ENCODE data around the gene TP53TG5. TPM values are rescaled to one million over a fixed set of nuclear protein-coding genes. Genes with fewer than 3 reads are reported as not detected.
"Not testable (repeated sequence)": the region's sequence is repeated elsewhere in the genome, so short reads cannot be mapped to it uniquely, and the experiment has no call there.

TP53TG5 gene
- total RNA-seq, 8 experiments from 2014 or later, result 0.81 to 1.8 (median 1.3) TPM

DNA sequence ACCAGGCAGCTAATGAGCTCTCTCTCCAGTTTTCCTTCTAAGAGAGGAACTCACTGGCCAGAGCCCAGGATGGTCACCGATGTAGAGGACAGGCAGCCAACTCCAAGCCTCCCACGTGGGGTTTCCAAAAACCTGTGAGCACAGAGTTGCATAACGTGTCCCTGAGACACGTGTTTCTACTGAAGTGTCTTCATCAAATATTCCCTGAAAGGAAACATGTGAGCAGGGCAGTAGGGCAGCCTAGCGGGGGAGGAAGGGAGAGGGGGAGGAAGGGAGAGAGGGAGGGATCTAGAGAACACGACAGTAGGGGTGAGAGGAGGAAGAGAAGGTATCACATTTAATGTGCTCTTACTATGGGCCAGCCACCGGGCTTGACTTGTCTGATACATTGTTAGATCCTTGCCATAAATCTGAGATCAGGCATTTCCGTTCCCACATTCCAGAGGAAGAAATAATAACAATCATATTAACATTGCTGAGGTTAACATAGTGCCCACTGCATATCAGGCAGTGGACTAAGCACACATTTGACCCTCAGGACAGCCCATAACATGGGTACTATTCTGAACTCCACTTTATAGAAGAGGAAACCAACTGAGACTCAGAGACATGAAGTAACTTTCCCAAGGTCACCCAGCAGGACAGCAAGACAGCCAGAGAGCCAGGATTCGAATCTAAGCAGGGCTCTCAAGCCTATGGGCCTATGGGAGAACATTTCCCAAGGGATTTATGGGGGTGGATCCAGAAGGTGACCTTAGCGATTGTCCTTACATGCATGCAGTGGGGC, 19.6 kb downstream of the TP53TG5 start:
- Histone ChIP-seq H3K27ac (no peak overlapping the region), H3K4me3 (no peak overlapping the region), H3K4me1 (replicated peaks in 1 of 2) (no peaks in the 10 kb centered on the region)
- in situ Hi-C loops (cut with MboI; ENCODE audit: low pct_unique_long_range_greater_than_20kb in 2 of 9, low sequenced_read_pairs in 9 of 9, unreplicated experiment in 9 of 9), result loop anchor here in 1 of 9 experiments (25.0 kb wide), 1 partner anchor 404 kb away; no protein-coding TSS in a partner anchor
- ATAC-seq (replicated peaks in 6 of 8), result peak in 2 of 8 experiments; percentile 2 to 3
- 8 to 100% (median 34%) methylated on average over 1 to 5 of the region's 10 CpGs; no CpG with 5 or more reads in 2 of the 10 experiments for WGBS, 10 experiments

DNA sequence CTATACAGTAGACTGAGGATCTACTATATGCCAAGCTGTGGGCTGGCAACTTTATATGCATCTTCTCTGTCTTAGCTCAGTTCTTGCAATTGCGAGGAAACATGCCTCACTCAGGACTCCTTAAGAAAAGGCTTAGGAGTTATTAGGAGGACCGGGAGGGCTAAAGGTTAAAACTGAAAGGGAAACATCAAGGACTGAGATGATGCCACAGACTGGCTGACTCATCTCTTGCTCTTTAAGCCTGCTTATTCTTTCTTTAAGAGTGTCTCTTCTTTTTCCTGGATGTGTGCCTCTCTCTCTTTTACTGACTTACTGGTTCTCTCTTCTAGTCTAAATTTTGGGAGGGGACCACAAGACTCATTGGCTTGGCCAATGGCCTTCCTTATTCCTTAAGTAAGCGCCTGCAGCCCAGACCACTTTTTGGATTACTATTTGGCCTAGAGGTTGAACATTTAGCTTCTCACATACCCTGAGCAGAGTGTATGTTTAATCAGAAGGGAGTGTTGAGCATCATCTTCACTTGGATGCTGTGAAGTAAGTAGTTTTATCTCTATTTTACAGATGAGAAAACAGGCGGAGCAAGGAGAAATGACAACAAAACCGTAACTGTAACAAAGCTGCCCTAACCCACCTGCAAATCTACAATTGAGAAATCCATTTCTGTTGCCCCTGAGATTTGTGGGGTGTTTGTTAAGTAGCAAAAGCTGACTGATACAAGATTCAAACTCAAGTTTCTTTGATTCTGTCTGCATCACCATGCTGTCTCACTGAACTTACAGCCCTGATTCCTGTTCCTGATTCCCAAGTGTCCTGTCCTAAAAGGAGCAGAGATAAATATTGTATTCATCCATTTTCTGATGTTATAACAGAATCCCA, 22.7 kb downstream of the TP53TG5 start:
- Histone ChIP-seq H3K4me3 (no peak overlapping the region), H3K27ac (no peak overlapping the region), H3K4me1 (replicated peaks in 1 of 2) (no peaks in the 10 kb centered on the region)
- peak in 4 of 8 experiments; percentile 14 to 66 (median 45) for ATAC-seq (replicated peaks in 6 of 8)
- in situ Hi-C loops (cut with MboI; ENCODE audit: low pct_unique_long_range_greater_than_20kb in 2 of 9, low sequenced_read_pairs in 9 of 9, unreplicated experiment in 9 of 9), result loop anchor here in 1 of 9 experiments (25.0 kb wide), 1 partner anchor 407 kb away; no protein-coding TSS in a partner anchor
- 0 to 68% (median 55%) methylated on average over 2 to 5 of the region's 5 CpGs; no CpG with 5 or more reads in 2 of the 10 experiments for WGBS, 10 experiments

DNA sequence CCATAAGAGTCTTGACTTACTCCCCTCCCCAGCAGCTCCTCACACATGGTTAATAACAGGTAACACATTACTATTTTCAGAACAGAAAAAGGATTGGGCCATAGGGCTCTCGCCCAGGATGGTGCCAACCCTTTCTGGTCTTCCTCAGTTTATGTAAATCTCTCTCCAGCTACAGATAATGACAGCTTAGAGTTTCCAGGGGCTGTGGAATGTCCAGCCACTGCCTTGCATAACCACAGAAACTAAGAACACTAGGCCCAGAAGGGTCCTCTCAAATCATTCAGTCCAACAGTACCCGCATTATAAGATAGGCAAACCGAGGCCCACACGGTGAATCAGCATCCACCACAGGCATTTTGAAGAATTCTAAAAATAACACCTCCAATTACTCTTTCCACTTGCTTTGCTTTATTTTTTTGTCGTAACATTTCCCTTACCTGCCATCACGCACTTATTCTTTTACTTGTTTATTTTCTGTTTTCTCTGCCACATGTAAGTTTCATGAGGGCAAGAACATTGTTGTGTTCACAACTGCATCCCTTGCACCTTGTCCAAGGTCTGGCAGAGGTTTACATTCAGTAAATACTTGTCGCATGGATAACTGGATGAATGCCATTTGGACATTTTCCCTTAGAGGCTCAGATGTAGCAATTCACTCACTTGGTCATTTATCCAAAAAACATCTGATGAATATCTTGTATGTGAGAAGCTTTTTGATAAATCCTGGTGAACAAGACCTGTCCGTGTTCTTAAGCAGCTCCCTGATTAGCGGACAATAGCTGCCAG, 23.5 kb downstream of the TP53TG5 start:
- Histone ChIP-seq H3K4me1 (replicated peaks in 1 of 2) (no peaks in the 10 kb centered on the region), H3K27ac (no peak overlapping the region), H3K4me3 (no peak overlapping the region)
- in situ Hi-C loops (cut with MboI; ENCODE audit: low pct_unique_long_range_greater_than_20kb in 2 of 9, low sequenced_read_pairs in 9 of 9, unreplicated experiment in 9 of 9), result loop anchor here in 1 of 9 experiments (25.0 kb wide), 1 partner anchor 408 kb away; no protein-coding TSS in a partner anchor
- ATAC-seq (replicated peaks in 6 of 8), result no peak
- WGBS, 10 experiments, result 58 to 100% (median 76%) methylated on average over 2 to 9 of the region's 9 CpGs

DNA sequence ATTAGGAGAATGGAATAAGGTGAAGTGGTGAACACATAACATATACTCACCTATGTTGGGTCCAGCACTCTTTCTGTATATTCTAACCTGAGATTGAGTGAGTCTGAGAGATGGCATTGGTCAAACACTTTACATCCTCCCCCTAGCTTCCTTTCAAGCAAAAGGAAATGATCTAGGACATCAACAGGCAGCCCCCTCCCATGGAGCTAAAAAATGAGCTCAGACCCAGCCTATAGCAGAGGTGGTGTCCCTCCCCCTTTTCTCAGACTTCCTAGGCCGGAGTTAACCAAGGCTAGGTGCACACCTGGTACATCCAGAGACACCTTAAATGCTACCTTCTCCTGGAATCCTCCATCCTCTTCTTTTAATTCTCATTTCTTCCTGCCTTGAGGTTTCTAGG, 24.4 kb downstream of the TP53TG5 start:
- H3K27ac ChIP-seq, result no peak overlapping the region
- WGBS, 10 experiments, result 33 to 100% (median 73%) methylated on average over 1 of the region's 1 CpG; no CpG with 5 or more reads in 6 of the 10 experiments
- in situ Hi-C loops (cut with MboI; ENCODE audit: low pct_unique_long_range_greater_than_20kb in 2 of 9, low sequenced_read_pairs in 9 of 9, unreplicated experiment in 9 of 9), result loop anchor here in 1 of 9 experiments (25.0 kb wide), 1 partner anchor 409 kb away; no protein-coding TSS in a partner anchor

DNA sequence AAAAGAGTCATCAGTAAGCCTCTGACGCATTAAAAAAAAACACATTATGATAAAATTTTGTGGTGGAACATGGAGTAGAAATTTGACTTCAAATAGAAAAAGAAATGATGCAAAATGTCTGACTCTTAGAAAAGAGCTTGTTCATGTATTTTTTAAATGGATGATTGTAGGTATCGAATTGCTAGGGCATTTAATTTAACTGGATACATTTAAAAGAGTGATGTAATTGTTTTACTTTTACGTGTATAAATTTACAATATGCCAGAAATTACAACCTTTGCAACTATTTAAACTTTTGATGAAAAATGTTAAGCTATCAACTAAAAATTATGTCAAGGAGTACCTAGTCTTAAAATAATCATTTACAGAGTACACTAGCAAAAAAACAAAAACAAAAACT, 25.4 kb downstream of the TP53TG5 start:
- peaks cover 0 to 3% of the 10 kb centered on the region in 2 donors for H3K4me1 ChIP-seq (replicated peaks in 1 of 2)
- H3K27ac ChIP-seq, result no peak overlapping the region
- ATAC-seq (replicated peaks in 6 of 8), result no peak
- no peak overlapping the region for H3K4me3 ChIP-seq
- in situ Hi-C loops (cut with MboI; ENCODE audit: low pct_unique_long_range_greater_than_20kb in 2 of 9, low sequenced_read_pairs in 9 of 9, unreplicated experiment in 9 of 9), result loop anchor here in 1 of 9 experiments (25.0 kb wide), 1 partner anchor 410 kb away; no protein-coding TSS in a partner anchor
- WGBS, 10 experiments, result 59 to 94% (median 85%) methylated on average over 2 to 3 of the region's 3 CpGs

More for the DNA sequence above, 24.4 kb downstream of the TP53TG5 start:
- H3K4me1 ChIP-seq (replicated peaks in 1 of 2), result no peaks in the 10 kb centered on the region
- no peak for ATAC-seq (replicated peaks in 6 of 8)
- no peak overlapping the region for H3K4me3 ChIP-seq

DNA sequence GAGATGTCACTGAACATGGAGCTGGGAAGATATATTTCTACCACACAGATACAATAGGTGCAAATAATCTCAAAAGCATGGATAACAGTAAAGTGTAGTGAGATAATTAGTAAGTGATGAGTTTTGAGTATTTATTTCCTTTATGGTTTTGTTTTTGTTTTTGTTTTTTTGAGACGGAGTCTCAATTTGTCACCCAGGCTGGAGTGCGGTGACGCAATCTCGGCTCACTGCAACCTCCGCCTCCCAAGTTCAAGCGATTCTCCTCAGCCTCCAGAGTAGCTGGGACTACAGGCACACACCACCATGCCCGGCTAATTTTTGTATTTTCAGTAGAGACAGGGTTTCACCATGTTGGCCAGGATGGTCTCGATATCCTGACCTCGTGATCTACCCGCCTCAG, 27.3 kb downstream of the TP53TG5 start:
- H3K4me3 ChIP-seq; H3K27ac ChIP-seq; ATAC-seq (replicated peaks in 6 of 8): not testable (repeated sequence)
- peaks cover 0 to 13% of the 10 kb centered on the region in 2 donors for H3K4me1 ChIP-seq (replicated peaks in 1 of 2)
- WGBS, 10 experiments, result 82 to 95% (median 91%) methylated on average over 3 to 10 of the region's 10 CpGs; no CpG with 5 or more reads in 2 of the 10 experiments
- in situ Hi-C loops (cut with MboI; ENCODE audit: low pct_unique_long_range_greater_than_20kb in 2 of 9, low sequenced_read_pairs in 9 of 9, unreplicated experiment in 9 of 9), result loop anchor here in 1 of 9 experiments (25.0 kb wide), 1 partner anchor 412 kb away; no protein-coding TSS in a partner anchor

DNA sequence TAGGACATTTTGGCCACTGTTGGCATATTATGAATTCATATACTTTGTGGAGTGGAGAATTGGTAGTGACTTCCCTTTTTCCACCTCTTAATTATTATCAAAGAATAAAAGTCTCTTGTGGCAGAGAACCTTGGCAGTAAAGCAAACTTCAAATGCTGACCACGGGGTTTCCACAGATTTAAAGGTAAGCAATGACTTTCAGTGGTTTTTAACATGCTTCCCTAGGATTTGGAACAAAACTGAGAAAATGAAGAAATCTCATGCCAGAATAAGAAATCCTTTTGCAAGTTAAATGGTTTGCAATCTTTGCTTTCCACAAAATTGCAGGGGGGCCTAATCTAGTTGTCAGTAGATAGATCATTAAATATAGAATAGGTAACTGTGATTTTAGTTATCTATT, 27.9 kb downstream of the TP53TG5 start:
- in situ Hi-C loops (cut with MboI; ENCODE audit: low pct_unique_long_range_greater_than_20kb in 2 of 9, low sequenced_read_pairs in 9 of 9, unreplicated experiment in 9 of 9), result loop anchor here in 1 of 9 experiments (25.0 kb wide), 1 partner anchor 412 kb away; no protein-coding TSS in a partner anchor
- H3K4me3 ChIP-seq, result no peak overlapping the region

DNA sequence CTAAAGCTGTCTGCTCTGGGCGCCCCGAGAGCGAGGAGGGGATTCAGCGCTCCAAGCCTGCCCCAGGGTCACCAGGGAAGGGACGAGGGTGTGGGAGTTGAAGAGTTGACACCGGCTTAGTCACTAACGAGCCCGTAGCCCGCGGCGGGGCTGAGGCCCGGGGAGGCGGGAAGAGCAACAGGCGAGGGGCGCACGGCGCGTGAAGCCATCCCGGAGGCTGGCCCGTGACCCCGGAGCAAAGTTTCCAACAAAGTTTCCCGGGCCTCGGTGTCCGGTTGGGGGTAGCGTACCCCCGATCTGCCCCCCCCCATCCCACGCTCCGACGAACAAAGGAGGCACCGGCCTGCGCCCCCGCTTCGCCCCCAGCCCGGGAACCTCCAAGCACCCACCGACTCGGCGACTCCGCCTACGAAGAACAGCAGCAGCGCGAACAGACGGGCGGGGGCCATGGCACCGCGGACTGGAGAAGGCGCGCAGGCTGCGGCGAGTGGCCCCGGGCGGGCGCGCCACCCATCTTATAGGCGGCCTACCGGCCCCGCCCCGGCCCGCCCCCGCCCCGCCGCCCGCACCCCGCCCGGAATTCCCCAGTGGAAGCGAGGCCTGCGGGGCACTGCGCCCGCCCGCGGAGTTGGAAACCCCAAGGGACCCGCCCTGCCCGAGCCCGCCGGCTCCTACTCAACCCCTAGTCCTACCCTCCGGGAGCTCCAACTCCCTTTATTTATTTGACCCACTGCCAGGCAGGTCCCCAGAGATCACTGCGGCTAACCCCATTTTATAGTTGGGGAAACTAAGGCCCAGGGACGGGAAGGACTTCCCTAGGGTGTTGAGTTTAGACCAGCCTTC, 30.0 kb downstream of the TP53TG5 start, which contains the start of gene SDC4:
Gene SDC4, minus strand, starts transcription at position 489 of the 843 bp plus-strand sequence. Its CDS starts 40 bp downstream, at position 449.
- 0% methylated on average over 2 of the region's 77 CpGs; no CpG with 5 or more reads in 9 of the 10 experiments for WGBS, 10 experiments
- Histone ChIP-seq H3K27ac (no peak within 1 kb of the TSS), H3K4me1 (replicated peaks in 1 of 2) (peaks cover 0 to 16% of the 10 kb centered on the region in 2 donors), H3K4me3 (peak within 1 kb of the TSS; percentile 18 to 42 (median 35))
- peak; percentile 51 to 79 (median 74) for ATAC-seq (replicated peaks in 6 of 8)
- in situ Hi-C loops (cut with MboI; ENCODE audit: low pct_unique_long_range_greater_than_20kb in 2 of 9, low sequenced_read_pairs in 9 of 9, unreplicated experiment in 9 of 9), result no loop called here

More for the DNA sequence above, 27.9 kb downstream of the TP53TG5 start:
- 50 to 100% (median 90%) methylated on average over 1 of the region's 1 CpG; no CpG with 5 or more reads in 5 of the 10 experiments for WGBS, 10 experiments
- ATAC-seq (replicated peaks in 6 of 8), result no peak
- Histone ChIP-seq H3K4me1 (replicated peaks in 1 of 2) (peaks cover 0 to 13% of the 10 kb centered on the region in 2 donors), H3K27ac (no peak overlapping the region)

DNA sequence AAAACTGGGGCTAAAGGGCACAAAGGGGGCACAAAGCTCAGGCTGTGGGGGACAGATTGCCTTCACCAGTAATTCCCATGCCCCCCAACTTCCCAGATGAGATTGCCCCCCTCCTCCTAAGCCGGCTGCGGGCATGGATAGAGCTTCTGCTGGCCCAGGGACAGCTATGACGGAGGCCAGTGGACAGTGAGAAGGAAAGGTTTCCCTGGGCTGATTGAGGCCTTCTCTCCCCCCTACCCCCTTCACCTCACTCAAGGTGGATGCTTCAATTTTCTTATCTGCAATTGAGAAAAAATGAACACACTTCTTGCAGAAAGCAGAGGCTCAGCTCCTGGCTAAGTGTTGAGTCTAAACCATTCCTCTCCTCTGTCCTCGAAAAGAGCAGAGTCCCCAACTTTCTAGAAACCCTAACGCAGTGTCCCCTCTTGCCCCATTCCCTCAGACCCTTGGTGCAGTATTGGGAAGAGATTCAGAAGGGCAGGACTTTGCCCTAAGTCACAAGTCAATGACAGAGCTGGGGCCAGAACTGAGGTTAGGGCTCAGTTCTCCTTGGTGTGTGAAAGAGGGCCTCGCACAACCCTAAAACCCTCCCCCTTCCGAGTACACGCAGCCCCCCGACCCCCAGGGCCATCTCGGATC, 30.7 kb downstream of the TP53TG5 start:
- peaks cover 5 to 24% of the 10 kb centered on the region in 2 donors for H3K4me1 ChIP-seq (replicated peaks in 1 of 2)
- WGBS, 10 experiments, result 0 to 80% (median 31%) methylated on average over 1 to 4 of the region's 10 CpGs; no CpG with 5 or more reads in 4 of the 10 experiments
- peak overlapping the region; percentile 18 to 42 (median 35) for H3K4me3 ChIP-seq
- in situ Hi-C loops (cut with MboI; ENCODE audit: low pct_unique_long_range_greater_than_20kb in 2 of 9, low sequenced_read_pairs in 9 of 9, unreplicated experiment in 9 of 9), result no loop called here
- peak in 2 of 8 experiments; percentile 3 to 14 for ATAC-seq (replicated peaks in 6 of 8)
- H3K27ac ChIP-seq, result no peak overlapping the region

DNA sequence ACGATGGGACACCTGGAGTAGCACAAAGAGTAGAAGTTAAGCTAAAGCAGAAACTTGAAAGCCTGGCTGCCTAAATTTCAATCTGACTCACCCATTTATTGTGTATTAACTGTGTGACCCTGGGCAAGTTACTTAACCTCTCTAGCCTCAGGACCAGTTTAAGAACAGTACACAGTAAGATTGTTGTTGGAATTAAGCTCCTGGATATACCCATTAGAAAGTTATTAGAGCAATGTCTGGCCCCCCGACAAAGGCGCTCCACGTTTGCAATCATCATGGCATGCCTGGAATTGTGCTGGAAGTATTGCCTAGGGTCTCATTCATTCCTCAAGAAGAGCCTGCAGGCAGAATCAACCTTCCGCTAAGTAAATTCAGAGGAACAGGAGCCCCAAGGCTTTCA, 31.3 kb downstream of the TP53TG5 start:
- no peak for ATAC-seq (replicated peaks in 6 of 8)
- 26 to 100% (median 58%) methylated on average over 1 to 5 of the region's 5 CpGs; no CpG with 5 or more reads in 1 of the 10 experiments for WGBS, 10 experiments
- no peak overlapping the region for H3K27ac ChIP-seq
- in situ Hi-C loops (cut with MboI; ENCODE audit: low pct_unique_long_range_greater_than_20kb in 2 of 9, low sequenced_read_pairs in 9 of 9, unreplicated experiment in 9 of 9), result no loop called here
- peaks cover 11 to 29% of the 10 kb centered on the region in 2 donors for H3K4me1 ChIP-seq (replicated peaks in 1 of 2)
- peak overlapping the region in 1 of 5 donors; percentile 42 for H3K4me3 ChIP-seq

DNA sequence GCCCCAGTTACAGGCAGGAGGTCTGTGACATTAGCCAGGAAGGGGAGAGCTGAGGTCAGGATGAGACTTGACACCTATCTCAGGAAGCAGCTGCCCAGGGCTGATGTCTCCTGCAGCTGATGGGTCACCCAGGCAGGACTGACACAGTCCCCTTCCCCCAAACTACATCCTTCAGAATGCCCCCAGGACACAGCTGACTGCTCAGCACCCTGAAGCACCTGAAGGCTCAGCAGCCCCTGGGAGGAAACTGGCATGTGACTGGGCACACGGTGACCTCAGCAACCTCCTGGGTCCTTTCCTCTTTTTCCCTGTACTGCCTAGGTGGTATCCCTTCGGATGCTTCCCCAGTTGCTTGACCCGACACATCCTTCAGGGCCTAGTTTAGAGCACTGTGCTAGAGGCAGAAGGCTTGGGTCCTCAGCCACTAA, 31.8 kb downstream of the TP53TG5 start:
- in situ Hi-C loops (cut with MboI; ENCODE audit: low pct_unique_long_range_greater_than_20kb in 2 of 9, low sequenced_read_pairs in 9 of 9, unreplicated experiment in 9 of 9), result no loop called here
- no peak overlapping the region for H3K4me3 ChIP-seq
- 36 to 100% (median 85%) methylated on average over 1 to 2 of the region's 3 CpGs; no CpG with 5 or more reads in 5 of the 10 experiments for WGBS, 10 experiments
- peaks cover 12 to 35% of the 10 kb centered on the region in 2 donors for H3K4me1 ChIP-seq (replicated peaks in 1 of 2)
- no peak overlapping the region for H3K27ac ChIP-seq
- no peak for ATAC-seq (replicated peaks in 6 of 8)

All from motor neuron (in vitro differentiated cells).